ENCODE data around the gene TNS1.
"Not testable (repeated sequence)": the region's sequence is repeated elsewhere in the genome, so short reads cannot be mapped to it uniquely, and the experiment has no call there.

TNS1 gene

GRCh38 chr2:218029366-218030360 is 26.9 kb upstream of the TNS1 start:
- DNase-seq, result no peak

DNA sequence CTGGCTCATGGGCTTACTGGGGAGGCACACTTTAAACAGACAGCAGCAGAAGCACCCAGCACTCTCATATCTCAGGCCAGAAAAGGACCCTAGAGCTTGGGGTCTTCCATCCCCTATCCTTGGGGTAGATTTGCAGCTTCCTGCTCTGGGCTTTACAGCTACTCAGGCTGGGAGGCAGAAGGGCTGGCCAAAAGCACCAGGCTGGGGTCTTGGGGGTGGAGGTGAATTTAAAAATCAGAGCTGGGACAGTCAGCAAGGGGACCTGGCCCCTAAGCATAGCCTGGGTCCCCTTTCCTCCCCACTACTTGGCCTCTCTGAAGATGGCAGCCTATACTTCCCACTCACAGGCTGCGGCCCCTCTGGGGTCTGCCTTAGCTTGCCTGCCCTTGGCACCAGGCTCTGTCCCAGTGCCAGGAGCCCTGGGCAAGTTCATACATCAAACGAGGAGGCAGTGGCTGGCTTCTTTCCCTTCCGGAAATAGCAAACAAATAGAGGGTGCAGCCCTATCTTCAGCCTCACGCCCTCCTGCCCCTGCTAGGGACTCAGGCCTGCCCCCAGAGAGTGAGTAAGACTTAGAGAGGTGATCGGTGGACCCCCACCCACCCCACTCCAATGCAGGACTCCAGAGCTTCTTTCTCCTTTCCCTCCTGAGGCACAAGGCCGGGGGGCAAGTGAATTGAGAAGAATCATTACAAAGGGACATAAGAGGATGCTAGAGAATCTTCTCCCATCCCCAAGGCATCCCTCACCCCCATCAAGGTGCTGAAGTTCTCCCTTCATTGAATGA is 26.0 kb upstream of the TNS1 start:
- DNase-seq, result no peak

GRCh38 chr2:218028189-218028495 is 25.3 kb upstream of the TNS1 start:
- DNase-seq, result no peak

DNA sequence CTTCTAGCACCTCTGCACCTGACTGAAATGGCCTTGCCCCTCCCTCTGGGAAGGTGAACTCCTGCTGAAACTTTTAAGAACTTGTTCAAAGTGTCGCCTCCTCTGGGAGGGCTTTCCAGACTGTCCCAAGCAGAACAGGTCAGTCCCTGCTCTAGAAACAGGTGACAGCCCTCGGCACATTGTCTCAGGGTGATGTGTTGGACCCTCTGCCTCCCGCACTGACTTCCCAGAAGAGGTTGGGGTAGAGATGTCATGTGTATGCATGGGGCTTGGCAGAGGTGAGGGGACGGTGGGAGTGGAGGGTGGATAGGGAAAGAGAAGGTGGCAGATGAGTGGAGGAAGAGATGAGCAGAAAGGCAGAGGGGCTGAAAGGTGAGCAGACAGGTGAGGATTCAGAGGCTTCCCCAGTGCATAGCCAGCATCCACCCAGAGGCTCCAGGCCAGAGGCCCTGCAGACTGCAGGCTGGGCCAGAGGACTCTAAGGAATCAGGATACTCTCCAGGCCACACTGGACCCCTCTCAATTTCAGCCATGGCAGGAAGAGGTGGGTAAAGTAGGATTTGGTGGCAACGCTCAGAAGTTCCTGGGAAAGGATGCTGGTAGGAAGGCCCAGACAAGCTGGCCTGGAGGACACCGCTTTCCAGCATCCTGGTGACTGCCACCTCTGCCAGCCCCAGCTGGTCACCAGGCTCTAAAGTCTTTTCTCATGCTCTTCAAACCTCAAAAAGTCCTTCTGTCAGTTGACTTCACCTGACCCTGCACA is 24.8 kb upstream of the TNS1 start:
- no peak for DNase-seq

DNA sequence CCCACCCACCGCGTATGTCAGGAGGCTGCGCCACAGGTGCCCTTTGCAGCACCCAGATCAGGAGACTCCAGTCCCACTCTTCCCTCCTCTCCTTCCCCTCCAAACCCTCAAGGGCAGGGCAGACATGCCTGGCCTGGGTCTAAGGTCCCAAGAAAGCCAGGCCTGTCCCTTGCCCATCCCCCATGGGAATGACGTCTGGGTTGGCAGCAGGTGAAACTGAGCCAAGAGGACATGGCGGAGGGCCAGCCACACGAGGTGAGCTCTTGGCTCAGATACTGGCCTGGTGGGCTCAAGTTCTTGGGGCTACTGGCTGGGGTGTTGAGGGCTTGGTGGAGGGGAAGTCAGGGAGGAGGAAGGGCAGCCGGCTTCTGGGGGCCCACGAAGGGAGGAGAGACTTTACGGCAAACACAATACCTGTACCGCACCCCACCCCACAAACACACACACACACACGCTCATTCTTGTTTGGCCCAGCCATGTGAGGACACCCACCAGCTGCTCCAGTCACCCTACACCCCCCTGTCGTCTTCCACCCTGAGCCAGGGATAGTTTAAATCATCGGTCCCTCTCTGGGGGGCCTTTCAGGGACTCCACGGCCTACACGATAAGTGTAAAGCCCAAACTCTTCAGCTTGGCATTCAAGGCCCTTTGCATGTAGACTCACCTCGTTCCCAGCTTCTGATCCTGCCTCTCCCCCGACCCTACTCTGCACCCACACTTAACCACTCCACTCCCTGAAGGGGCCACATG is 24.1 kb upstream of the TNS1 start:
- DNase-seq, result no peak

- DNase-seq, result no peak
Observed at GRCh38 chr2:218026244-218026643, 23.4 kb upstream of the TNS1 start.

DNA sequence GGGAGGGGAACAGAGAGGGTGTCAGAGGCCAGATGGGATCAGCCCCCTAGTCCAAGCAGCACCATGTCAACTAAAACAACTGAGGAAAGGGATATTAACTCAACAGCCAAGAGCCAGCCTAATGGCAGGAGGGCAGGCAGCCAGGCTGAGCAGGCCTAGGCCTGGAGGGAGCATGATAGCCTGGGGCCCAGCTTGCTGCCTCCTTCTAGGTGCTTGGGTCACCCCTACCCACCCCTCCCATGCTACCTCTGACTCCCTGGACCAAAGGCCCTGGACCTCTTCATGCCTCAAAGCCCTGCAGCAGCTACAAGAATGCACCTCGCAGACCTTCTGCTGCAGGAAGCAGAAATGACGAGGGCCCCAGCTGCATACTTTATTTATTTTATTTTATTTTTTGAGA is 22.1 kb upstream of the TNS1 start:
- no peak for DNase-seq

GRCh38 chr2:218024336-218024735 is 21.5 kb upstream of the TNS1 start:
- DNase-seq, result no peak

DNA sequence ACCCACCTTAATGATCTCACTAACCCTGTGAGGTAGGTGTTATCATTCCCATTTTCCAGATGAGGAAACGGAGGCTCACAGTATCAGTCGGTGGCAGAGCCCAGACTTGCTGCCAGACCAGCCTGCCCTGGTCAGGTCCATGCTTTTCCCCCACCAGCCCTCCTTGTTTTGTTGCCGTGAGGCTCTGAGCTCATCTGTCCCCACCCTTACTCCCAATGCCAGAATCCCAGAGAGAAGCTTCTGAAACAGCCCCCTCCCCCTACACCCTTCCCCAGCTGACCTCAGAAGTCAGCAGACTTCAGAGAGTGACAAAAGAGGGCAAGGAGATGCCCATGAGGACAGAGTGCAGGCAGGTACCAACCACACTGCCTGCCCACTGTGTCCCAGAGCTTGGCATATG is 20.8 kb upstream of the TNS1 start:
- no peak for DNase-seq

DNA sequence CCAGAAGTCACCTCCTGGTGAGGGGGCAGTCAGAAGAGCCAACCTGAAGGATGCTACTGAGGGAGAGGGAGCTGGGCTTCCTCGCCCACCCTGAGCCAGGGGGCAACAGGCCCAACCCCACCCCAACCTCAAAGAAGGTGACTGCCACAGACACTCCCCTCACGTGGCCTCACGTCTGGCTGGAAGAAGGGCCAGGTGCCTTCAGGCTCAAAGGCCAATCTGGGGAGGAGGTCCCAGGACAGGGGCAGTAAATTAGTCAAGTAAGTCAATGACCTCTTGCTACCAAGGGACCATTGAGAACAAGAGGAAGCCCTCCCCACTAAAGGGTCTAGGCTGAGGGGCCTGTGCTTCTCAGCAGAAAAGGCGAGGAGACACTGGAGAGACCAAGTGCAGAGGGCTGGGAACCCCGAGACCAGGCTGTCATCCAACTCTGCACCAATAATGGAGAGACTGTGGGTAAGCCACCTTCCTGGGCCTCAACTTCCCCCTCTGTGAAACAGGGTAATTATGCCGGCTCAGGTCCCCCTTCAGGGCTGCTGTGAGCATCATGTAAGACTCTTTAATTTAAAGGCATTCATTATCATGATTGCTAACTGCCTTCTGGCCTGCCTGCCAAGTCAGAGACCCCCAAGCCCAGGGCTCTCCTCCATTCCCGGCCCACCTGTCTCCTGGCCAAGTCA is 20.2 kb upstream of the TNS1 start:
- no peak for DNase-seq

DNA sequence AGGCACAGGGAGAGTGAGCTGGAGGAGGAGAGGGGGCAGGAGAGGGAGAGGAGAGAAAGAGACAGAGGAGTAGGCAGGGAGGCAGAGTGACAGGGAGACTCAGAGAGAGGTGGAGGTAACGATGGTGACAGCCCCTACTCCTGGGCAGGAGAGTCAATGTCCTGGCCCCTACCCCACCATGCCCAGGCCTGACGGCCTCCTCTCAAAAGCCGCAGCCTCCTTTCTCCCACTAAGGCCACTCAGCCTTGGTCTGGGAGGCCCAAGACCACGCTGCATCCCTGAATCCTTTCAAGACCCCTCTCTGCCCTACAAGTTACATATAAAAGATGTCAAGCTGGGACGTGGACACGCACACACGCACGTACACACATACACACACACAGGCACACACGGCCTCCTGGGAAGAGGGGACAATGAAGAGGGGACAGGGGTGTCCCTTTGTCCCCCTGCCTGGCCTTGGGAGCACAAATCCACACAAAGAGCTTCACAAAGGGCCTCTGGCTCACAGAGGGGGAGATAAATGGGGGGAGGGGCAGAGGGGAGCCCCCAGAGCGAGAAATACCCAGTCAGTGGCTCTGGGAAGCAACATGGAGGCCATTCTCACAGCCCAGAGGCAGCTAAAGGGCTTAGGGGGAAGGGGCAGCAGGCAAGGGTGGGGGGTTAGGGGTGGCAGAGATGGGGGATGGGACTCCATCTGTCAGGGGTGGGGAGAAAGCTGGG is 19.5 kb upstream of the TNS1 start:
- no peak for DNase-seq

GRCh38 chr2:218021536-218022071 is 18.8 kb upstream of the TNS1 start:
- no peak for DNase-seq

DNA sequence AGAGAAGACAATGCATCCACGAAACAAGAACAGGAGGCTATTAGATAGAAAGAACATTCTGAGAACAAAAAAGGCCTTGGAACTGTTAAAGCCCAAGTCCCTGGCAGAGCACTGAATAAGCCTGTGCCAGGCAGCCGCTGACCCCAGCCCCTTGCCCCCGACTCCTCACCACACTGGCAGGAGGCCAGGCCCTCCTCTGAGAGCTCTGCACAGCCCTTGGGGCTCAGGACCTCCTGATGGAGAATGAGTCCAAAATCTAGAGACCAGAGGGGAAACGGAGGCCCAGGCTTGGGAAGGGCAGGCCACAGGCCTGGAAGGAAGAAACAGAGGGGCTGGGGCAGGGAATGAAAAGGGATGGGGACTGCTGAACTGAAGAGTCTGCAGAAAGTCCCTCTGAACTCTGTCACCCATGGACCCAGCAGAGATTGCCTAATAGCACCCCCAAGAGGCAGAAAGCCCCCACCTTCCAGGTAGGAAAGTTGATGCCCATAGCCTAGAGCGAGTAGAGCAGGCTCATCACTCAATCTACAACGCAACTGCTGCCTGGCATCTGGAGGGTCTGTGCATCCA is 18.3 kb upstream of the TNS1 start:
- DNase-seq, result no peak

DNA sequence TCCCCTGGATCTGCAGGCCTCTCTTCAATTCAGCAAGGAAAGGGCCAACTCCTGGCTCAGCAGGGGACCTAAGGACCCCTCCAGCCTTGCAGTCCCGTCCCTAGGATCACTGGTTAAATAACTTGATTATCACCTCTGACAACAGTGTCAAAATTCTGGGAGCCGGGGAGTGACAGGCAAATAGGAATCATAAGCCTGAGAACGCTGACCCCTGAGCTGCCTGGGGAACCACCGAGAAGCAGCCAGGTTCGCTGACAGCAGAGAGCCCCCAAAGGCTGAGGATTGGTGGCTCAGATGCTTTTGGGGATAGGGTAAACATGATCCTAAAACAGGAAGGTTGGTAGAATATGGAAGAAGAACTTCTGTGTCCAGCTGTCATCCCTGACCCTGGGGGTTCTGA is 17.5 kb upstream of the TNS1 start:
- DNase-seq, result no peak

DNA sequence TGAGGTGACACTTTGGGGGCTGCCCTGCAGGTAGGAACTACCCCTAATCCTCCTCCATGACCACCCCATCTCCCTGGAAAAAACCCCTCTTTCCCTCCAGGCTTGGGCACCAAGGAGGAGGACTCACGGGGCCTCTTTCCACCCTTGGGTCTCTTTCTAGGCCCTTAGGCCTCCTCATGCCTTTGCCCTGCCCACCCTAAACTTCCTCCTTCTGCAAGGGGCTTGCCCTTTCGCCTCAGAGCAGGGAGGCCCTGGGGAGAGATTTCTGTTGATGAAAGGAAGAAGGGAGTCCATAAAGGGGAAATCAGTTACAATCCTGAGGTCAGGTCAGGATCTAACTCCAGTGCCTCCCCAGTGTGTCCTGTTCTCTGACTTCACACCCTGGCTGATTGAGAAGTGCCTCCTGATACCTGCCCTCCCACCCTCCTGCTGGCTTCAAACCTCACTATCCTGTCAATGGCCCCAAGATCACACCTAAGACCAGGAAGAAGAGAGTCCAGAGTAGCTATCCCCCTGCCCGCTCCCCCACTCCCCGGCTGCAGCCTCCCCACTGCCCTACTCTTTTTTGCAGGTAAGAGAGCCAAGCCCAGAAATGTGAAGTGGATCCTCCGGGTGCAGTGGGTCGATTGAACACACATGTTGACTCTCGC is 16.7 kb upstream of the TNS1 start:
- DNase-seq, result no peak

DNA sequence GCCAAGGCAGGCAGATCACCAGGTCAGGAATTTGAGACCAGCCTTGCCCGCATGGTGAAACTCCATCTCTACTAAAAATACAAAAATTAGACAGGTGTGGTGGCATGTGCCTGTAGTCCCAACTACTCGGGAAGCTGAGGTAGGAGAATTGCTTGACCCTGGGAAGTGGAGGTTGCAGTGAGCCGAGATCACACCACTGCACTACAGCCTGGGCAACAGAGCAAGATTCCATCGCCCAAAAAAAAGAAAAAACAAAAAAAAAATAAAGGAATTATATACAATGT is 16.0 kb upstream of the TNS1 start:
- DNase-seq, result not testable (repeated sequence)

DNA sequence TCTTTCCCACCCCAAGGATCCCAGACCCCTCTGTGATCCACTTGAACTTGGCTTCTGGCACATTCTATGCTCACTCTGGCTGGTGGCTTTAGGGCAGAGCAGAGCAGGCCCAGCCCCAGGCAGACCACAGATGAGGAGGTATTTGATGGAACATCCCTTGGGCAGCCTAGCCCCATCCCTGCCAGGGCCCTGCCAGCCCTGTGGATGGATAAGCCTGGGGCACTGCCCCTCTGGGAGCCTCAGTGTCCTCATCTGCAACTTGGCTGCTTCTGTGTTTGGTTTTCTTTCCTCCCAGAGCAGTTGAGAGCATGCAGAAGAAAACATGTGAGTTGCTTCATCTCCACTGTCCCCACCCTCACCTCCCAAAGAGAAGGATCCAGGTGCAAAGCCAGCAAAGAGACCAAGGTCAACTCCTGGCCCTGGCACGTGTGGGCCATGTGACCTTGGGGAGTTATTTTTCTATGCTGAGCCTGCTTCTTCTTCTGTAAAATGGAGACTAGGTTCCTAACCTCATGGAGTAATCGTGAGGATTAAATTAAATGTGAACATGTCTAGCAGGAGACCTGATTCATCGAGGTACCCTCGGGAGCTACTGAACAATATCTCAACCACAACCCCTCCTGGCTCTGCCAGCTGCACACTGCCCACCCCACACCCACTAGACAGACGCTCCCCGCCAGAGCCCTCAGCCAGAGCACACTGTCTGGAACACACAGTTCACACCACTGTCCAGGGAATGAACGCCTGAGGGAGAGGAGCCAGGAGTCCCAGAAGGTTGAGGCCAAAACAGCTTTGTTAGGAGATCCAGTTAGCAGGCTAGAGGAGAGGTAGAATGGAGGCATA is 14.6 kb upstream of the TNS1 start:
- DNase-seq, result no peak

GRCh38 chr2:218016810-218017209 is 14.0 kb upstream of the TNS1 start:
- no peak for DNase-seq

All from activated CD4-positive, alpha-beta T cell treated with anti-CD3 and anti-CD28 coated beads, Interleukin-2, amount 50 U/mL, for 16 hours (primary cell).